GM19240 (cell line): ENCODE results near the gene RPS6KA2.
"Not testable (repeated sequence)": the region's sequence is repeated elsewhere in the genome, so short reads cannot be mapped to it uniquely, and the experiment has no call there.

Experiments used
- DNase-seq: peaks from one replicate; pipeline ENCODE4 v3.0.0; 2011; ENCODE audit warnings: low spot score; ENCODE audit not compliant: insufficient read length

RPS6KA2 gene

DNA sequence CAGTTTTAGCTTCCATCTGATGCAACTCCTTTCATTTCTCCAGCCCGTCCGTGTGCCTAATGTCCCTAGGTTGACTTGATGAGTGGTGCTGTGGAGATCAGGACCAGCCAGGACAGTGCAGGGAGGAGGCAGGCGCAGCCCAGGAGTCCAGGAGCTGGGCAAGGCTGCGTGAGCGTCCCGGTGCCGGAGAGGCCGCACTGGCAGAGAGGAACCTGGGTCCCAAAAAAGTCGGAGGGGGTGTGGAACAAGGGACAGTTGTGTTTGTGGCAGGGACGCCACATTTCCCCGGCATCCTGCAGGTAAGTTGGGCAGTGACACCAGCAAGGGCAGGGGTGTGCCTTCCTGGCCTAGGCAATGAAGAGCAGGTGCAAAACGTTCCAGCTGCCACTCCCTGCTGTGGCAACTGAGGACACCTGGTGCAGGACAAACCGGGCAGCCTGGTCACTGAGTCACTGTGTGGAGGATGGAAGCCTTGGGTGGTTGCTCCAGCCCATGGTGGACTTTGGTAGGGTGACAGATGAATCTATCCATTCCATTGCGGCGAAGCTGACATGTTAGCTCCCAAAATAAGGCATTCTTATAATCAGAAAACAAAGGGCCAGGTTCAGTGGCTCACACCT lies 93.7 kb downstream of the RPS6KA2 start:
- DNase-seq, result no peak

DNA sequence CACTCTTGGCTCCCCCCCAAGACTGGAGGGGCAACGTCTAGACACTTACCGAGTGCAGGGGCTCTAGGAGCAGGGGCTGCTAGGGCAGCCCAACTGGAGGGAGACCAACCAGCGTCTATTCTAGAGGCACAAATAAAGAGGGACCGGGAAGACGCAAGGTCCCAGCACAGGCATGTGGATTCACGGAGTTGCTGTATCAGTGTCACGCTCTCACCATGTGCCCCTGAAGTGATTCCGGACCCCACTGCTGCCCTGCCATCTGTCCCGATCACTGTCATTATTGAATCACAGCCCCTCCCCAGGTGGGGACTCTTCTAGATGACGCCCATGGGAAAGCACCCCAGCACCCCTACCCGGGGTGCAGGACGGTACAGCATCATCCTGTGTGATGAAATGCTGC lies 94.7 kb downstream of the RPS6KA2 start:
- no peak for DNase-seq

DNA sequence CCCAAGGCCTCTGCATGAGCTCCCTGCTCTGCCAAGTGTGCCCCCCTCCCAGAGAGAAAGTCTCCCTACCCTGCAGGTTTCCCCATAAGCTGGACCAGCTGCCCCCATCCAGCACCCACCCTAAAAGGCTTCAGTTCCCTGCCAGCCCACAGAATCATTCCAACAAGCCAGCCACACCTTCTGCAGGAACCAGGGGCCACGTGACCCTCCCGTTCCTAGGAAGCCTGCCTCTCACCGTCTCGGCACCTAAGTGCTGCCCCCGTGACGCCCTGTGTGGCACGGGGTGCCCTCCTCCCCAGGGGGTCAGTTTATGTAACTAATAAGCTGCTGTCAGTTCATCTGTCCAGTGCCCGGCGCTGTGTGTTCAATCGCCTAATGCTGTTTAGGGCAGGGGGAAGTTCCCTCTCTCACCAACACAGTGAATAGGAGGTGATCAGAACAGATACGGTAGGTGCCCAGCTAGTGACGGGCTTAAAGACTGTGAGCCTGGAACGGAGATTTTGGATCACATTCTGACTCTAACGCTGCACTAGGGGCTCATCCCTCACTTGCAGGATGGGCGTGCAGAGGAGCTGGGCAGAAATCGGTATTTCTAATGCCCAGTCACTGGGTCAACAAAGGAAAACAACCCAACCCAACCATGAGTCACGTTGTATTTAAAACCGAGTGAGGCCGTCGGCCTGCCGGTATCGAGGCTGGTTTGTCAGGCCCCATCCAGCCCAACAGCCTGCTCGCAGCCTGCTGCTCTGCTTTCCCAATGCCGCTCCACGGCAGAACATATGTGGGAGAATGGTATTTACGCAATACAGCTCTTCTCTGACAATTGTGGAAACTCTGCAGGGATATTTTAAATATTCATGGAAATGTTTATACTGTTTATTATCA lies 96.6 kb downstream of the RPS6KA2 start:
- no peak for DNase-seq

DNA sequence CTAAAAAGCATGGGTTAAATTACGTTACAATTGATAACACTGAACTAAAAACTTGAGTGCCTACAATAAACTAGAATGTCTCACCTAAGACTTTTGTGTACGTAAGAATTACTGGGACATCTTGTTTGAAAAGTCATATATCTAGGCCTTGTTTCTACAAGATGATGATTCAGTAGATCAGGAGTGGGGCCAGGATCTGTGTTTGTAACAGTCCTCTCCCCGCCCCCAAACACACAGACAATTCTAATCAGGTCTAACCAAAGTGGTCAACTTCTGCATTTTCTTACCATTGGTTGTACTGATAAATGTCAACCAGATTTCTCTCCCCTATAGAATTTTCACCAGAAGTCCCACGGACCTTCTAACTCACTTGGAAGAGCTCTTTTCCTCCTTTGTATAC lies 97.5 kb downstream of the RPS6KA2 start:
- DNase-seq, result no peak

DNA sequence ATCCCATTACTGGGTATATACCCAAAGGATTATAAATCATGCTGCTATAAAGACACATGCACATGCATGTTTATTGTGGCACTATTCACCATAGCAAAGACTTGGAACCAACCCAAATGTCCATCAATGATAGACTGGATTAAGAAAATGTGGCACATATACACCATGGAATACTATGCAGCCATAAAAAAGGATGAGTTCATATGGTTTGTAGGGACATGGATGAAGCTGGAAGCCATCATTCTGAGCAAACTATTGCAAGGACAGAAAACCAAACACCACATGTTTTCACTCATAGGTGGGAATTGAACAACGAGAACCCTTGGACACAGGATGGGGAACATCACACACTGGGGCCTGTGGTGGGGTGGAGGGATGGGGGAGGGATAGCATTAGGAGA lies 98.0 kb downstream of the RPS6KA2 start:
- DNase-seq, result not testable (repeated sequence)

DNA sequence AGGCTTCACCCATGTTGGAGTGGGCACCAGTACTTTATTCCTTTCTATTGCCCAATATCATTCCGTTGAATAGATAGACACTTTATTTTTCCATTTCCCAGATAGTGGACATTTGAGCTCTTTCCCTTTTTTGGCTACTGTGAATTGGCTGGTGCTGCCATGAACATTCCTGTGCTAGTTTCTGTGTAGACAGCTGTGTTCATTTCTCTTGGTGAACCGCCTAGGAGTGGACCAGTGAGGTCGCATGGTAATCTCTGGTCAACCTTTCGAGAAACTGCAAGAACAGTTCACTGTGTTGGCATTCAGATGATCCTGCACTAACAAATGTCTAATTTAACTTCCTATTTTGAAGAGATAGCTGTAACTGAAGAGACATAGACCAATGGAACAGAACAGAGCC lies 99.2 kb downstream of the RPS6KA2 start:
- no peak for DNase-seq

DNA sequence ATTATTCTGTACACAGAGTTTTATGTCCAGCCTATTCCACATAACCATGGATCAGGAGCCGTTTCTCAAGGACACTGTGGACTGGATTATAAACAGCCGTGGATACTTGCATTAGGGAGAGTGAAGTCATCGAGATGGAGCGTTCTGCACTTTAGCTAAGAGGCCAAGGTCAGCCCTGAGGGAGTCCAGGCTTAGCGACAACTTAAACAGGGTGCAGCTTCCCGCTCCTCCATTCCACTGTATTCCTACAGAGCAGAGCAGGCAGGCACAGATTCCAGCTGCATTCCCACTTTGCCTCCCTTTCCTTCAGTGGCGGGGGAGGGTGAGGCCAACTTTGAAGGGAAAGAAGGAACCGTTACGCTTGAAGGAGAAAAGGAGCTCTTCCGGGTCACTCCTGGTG lies 100.1 kb downstream of the RPS6KA2 start:
- no peak for DNase-seq

DNA sequence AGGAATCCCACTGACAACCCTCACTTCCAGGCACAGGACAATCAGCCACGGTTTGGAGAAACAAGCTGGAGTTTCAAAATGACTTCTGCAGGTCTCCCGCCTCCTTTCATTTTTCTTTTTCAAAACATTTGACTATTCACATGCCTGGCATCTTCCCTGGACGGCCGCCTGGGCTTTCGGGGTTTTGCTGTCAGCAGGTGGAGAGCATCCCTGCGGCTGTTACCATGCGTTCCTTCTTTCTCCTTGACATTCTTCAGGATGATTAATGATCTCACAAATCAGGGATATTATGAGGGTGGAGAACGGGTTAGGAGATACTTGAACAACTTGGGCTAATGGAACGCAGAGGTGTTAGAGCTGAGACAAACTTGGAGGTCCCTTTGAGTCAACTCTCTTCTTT lies 101.5 kb downstream of the RPS6KA2 start:
- DNase-seq, result no peak

DNA sequence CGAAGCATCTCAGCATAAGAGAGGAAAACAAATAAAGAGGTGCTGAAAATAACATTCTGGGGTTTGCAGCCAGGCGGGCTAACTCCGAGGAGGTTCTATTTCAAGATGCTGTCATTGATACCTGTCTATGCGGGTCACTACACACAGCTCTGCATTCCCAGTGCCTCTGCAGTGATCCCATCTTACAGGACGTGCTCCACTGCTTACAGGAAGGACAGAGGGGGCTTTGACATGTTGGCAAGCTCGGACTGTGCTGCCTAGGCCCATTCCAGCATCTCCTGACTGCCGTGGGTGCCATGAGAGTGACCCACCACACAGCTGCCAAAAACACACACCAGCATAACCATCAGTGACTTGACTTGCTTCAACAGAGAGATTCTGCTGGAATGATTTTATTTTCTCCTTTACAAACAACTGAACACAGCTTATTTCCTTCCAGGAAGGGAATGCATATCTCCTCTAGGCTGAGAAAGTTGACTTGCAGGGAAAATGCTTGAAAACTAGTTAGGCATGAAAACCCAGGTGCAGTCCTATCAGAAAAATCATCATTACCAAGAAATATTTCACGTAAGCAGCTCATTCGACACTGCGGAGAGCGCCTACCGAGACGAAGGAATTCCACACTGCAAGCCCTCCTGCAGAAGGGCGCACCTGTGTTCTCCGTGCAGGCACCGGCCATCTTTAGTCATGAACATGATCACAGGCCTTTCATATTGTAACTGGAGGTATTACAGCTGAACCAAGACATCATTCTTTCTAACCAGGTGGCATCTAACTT lies 103.1 kb downstream of the RPS6KA2 start:
- DNase-seq, result no peak

DNA sequence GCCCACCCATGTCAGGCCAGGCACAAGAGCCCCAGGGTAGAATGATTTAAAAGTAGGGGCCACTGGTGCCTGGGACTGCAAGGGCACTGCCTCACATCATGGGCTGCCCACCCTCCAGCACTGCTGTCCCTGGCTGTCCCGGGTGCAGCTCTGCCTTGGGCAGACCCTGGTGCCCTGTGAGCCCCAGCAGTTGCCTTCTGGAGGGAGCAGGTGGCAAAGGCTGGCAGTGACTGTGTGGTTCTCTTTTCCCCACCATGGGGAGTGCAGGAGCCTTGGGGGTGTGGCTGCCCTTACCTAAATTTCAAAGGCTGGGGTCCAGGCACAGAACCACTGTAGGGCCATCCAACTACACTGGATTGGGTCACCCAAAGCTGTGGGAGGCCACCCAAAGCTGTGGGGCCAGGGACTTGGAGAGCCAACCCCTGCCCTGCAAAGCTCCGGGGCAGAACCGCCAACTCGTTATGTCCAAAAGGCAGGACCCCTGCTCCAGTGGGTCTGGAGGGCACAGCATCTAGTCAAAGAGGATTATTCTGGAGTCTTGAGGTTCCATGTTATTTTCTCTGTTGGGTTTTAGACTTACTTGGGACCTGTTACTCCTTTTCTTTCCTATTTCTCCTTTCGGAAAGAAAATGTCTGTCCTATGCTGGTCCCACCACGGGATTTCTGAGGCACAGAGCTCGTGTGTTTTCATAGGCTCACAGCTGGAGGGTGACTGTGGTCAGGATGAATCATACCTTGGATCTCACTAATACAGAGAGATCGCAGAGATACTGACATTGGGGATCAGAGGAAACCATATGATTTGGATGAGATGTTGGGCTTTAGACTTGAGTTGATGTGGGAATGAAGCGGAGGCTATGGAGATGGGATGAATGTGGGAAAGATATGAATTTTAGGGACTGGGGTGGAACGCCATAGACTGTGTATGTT lies 105.9 kb downstream of the RPS6KA2 start:
- no peak for DNase-seq

DNA sequence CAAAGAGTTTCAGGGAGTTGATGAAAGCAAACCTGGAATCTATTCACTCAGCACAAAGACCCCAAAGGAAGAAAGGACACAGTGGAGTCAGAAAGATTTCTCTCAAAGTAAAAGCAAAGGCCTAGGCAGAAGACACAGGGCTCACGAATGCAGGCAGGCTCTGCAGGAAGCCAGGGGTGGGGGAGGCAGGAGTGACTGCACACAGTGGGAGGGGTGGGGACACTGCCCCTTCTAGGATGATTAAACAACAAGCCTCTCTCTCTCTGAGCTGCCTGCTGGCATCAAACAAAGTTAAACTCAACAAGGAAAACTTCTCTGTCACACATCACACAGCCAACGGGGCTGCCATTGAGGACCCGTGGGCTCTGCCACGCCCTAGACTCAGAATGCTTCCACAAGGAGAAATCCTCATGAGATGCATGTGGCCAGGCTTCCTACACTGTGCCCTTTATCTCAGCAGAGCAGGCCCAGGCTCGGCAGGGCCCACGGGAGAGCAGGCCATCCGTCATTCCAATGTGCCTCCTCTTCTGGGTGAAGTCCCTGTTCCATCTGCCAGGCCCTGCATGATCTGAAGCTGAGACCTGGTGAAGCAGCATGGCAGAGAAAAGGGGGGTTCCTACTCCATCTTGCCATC lies 110.7 kb downstream of the RPS6KA2 start:
- DNase-seq, result no peak

DNA sequence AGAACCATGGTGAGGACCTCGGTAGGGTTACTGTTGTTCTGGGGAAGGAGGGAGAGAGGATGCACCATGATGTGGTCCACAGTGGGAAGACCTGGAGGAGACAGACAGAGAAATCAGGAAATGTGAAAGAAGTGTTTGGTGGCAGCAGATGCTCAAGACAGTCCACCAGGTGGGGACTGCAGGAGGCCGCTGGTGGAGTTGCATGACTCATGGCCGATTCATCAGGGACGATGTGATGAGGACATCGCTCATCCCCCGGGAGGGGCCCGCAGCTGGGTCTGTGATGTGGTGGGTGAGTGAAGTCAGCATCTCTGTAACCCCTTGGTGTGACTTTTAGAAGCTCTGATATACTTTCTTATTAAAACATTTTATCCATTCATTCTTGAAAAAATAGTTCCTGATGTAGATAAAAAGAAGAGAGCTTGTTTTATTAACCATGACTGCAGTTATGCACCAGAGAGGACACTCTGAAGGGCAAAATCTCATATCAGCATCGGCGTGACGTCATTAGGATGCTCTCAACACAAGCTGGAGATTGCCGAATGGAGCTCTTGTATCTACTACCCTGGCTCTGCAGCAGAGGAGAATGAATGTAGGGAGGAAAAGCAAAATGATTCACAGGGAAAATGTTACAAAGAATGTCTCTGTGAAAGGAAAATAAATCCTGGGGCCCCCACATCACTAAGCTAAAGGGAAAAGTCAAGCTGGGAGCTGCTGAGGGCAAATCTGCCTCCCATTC lies 111.8 kb downstream of the RPS6KA2 start:
- no peak for DNase-seq

DNA sequence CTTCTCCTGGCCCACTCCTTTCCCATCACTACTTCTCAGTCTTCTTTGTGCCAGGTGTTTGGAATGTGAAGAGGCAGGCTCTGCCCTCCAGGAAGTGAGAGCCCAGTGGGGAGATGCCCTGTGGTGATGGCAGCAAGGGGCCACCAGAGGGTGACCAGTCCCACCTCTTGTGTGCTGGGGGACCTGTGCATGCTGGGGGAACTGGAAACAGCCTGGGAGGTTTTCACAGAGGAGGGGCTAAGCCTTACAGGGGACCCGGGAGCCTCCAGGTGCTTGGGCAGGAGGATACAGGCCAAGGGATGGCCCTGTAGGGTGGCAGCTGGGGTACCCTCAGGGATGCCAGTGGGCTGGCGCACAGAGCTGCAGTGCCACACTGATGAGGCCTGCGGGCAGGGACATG lies 112.9 kb downstream of the RPS6KA2 start:
- DNase-seq, result no peak

DNA sequence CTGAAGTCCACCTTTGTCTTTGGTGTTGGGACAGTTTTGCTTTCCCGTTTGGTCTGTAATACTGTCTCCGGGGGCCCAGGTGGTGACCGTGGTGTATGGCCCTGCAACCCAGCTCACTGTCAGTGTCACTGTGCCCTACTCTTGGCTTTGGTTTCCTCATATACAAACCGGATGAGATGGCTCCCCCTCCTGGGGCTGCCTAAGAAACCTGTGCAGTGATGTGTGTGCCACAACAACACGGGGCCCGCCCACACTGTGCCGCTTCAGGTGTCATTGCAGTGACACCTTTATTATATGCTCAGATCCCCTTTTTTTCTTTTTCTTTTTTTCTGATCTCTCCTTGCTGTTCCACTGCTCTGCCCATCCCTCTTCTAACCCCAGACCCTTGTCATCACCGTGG lies 114.5 kb downstream of the RPS6KA2 start:
- DNase-seq, result no peak

DNA sequence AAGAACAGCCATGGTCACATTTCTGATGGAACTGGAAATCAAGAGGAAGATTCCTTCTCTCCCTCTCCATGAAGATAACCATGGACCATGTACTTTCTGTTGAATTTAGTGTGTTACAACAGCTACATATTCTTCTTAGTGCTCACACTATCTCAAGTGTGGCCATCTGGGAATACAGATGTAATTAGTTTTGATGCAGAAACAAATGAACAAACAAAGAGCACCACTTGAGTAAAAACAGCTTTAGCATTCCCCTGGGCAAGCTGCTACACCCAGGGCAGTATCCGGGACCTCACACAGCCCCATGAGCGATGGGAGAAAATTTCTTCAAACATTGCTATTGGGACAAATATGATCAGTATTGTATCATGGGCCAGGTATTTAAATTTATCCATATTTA lies 115.7 kb downstream of the RPS6KA2 start:
- DNase-seq, result no peak

DNA sequence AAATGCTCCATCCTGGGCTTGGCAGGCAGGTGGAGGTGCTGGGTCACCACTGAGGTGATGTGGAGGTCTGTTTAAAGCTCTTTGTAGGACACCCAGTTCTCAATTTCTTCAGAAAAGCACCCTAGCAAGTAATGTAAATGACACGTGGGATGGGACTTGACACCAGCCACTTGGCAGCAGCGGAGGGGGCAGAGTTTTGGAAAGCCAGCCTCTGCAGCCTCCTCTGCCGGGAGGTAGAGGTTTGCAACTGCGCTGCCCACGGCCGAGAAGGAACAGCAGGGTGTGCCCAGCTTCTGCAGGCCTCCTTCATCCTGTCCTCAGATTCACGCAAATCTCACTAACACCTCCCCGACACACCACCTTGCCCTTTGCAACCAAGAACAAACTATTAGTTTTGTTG lies 117.9 kb downstream of the RPS6KA2 start:
- DNase-seq, result no peak

DNA sequence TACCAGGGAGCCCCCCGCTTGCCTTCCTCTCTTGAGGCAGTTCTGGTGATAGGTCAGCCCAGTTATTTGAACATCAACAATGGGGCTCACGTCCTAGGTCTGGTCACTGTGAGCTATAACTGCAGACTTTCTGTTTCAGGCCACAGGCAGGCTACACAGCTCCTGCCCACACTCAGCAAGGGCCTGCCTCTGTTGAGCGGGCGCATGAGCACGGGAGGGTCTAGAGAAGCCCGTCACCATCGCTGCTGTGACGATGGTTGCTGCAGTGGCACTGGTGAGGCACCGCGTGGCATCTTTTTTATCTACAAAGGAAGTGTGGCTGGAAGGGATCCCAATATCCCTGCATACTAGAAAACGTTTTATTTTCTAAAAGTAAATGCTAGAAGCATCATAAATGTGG lies 118.3 kb downstream of the RPS6KA2 start:
- no peak for DNase-seq

DNA sequence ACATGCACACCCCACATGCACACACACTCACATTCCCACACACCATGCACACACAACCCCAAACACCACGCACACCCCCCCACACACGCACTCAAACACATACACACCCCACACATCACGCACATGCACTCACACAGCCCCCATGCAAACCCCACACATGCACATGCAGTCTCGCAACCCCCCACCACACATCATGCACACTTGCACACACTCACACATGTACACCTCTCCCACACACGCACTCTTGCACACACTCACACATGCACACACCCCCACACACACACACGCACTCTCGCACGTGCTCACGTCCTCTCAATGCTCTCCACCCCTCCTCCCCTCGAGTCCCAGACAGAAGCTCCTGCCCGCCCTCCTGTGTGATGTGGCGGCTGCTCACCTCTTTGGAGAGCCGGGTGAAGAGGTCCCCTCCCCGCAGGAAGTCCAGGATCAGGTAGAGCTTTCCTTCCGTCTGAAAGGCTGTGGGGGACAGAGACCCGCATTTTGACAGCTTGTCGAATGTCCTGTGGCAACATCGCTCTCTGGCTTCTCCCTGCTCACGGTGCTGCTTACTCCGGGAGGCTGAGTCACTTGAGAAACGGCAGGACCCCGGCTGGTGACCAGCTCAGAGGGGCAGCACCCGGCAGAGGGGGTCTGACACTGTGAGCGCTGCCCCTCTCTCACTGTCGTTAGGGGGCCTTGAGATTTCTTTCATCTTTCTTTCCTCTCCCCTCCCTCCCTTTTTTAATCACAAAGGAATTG lies 119.1 kb downstream of the RPS6KA2 start:
- no peak for DNase-seq

DNA sequence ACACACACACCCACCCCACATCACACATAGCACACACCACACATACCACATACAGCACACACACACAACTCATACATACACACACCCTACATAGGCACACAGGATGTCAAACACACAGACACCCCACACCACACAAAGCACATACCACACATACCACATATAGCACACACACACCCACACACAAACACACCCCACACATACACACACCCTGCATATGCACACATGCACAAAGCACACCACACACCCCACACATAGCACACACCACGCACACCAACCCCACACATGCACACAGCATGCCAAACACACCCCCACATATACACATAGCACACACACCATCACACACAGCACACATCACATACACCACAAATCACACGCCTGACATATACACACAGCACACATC lies 119.7 kb downstream of the RPS6KA2 start:
- DNase-seq, result no peak
